ENCODE data around the gene PEX16. TPM values are rescaled to one million over a fixed set of nuclear protein-coding genes. Genes with fewer than 3 reads are reported as not detected.

Gene PEX16
- total and polyA plus RNA-seq, 2 of the 13 experiments (the other 11 are each of a cell fraction or from before 2014, with no cell fraction given), result 12.5 to 21.8 TPM

DNA sequence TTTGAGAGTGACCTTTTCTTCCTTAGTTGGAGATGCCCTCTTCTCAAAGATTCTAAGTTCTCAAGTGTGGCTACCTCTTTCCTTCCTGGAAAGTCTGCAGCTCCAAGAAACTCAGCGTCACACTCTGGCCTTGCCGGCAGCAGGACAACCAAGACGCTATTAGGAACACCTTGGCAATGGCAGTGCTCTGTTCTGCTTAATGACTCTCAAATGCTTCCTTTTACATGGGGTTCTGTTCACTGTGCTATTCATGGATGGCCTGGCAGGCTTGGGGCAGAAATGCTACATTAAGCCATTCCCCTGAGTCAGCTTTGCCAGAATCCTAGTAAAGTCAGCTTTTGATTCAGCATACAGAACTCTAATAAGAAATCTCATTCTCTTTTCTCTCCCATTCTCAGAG, 30.7 kb upstream of the PEX16 start:
- ATAC-seq, result no peak
- no peak overlapping the region for H3K4me3 ChIP-seq (replicated peaks in 1 of 3; ENCODE audit: insufficient read depth in 1 of 3, low read depth in 2 of 3, low read length in 3 of 3)
- H3K36me3 ChIP-seq (replicated peaks in 1 of 2; ENCODE audit: control insufficient read depth in 1 of 2, insufficient read depth in 2 of 2, low read length in 2 of 2), result peaks cover 17 to 28% of the 10 kb centered on the region in 2 experiments; a peak in 4 of 5 replicates
- no peak for TF ChIP-seq TBX3 (IDR thresholded peaks at IDR 0.05; ENCODE audit: borderline replicate concordance)
- no peak for TF ChIP-seq ZNF616 (CRISPR knock-in tag; IDR thresholded peaks at IDR 0.05; ENCODE audit: low read depth)
- TF ChIP-seq, protein P1, sequence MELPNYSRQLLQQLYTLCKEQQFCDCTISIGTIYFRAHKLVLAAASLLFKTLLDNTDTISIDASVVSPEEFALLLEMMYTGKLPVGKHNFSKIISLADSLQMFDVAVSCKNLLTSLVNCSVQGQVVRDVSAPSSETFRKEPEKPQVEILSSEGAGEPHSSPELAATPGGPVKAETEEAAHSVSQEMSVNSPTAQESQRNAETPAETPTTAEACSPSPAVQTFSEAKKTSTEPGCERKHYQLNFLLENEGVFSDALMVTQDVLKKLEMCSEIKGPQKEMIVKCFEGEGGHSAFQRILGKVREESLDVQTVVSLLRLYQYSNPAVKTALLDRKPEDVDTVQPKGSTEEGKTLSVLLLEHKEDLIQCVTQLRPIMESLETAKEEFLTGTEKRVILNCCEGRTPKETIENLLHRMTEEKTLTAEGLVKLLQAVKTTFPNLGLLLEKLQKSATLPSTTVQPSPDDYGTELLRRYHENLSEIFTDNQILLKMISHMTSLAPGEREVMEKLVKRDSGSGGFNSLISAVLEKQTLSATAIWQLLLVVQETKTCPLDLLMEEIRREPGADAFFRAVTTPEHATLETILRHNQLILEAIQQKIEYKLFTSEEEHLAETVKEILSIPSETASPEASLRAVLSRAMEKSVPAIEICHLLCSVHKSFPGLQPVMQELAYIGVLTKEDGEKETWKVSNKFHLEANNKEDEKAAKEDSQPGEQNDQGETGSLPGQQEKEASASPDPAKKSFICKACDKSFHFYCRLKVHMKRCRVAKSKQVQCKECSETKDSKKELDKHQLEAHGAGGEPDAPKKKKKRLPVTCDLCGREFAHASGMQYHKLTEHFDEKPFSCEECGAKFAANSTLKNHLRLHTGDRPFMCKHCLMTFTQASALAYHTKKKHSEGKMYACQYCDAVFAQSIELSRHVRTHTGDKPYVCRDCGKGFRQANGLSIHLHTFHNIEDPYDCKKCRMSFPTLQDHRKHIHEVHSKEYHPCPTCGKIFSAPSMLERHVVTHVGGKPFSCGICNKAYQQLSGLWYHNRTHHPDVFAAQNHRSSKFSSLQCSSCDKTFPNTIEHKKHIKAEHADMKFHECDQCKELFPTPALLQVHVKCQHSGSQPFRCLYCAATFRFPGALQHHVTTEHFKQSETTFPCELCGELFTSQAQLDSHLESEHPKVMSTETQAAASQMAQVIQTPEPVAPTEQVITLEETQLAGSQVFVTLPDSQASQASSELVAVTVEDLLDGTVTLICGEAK (IDR thresholded peaks at IDR 0.05), result no peak
- TF ChIP-seq, protein P1 (CRISPR knock-in tag; IDR thresholded peaks at IDR 0.05), result no peak
- TF ChIP-seq, protein P2, sequence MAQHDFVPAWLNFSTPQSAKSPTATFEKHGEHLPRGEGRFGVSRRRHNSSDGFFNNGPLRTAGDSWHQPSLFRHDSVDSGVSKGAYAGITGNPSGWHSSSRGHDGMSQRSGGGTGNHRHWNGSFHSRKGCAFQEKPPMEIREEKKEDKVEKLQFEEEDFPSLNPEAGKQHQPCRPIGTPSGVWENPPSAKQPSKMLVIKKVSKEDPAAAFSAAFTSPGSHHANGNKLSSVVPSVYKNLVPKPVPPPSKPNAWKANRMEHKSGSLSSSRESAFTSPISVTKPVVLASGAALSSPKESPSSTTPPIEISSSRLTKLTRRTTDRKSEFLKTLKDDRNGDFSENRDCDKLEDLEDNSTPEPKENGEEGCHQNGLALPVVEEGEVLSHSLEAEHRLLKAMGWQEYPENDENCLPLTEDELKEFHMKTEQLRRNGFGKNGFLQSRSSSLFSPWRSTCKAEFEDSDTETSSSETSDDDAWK (CRISPR knock-in tag; IDR thresholded peaks at IDR 0.05), result no peak
- no peak for TF ChIP-seq ZNF207 (IDR thresholded peaks at IDR 0.05; ENCODE audit: borderline replicate concordance)
- TF ChIP-seq ZNF317 (CRISPR knock-in tag; IDR thresholded peaks at IDR 0.05), result no peak
- no peak for TF ChIP-seq ZNF274 (CRISPR knock-in tag; IDR thresholded peaks at IDR 0.05)
- TF ChIP-seq TGIF2 (CRISPR knock-in tag; IDR thresholded peaks at IDR 0.05), result no peak
- TF ChIP-seq MTF1 (CRISPR knock-in tag; IDR thresholded peaks at IDR 0.05), result no peak
- TF ChIP-seq, protein P3, sequence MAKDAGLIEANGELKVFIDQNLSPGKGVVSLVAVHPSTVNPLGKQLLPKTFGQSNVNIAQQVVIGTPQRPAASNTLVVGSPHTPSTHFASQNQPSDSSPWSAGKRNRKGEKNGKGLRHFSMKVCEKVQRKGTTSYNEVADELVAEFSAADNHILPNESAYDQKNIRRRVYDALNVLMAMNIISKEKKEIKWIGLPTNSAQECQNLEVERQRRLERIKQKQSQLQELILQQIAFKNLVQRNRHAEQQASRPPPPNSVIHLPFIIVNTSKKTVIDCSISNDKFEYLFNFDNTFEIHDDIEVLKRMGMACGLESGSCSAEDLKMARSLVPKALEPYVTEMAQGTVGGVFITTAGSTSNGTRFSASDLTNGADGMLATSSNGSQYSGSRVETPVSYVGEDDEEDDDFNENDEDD (CRISPR knock-in tag; IDR thresholded peaks at IDR 0.05; ENCODE audit: borderline replicate concordance), result no peak
- in situ Hi-C loops (cut with HindIII; ENCODE audit: extremely low pct_ligation_motif_present, low pct_unique_long_range_greater_than_20kb), result no loop called here
- H3K27me3 ChIP-seq (ENCODE audit: control insufficient read depth in 1 of 2, insufficient read depth in 2 of 2, low read length in 2 of 2), result no peaks in the 10 kb centered on the region
- POLR2A ChIA-PET, result no interaction called here
- intact Hi-C loops (cut with micrococcal nuclease; ENCODE audit: unreplicated experiment), result no loop called here
- no peak overlapping the region for H3K27ac ChIP-seq (ENCODE audit: extremely low read length, insufficient read depth, low read length)
- DNase-seq (ENCODE audit: low spot score), result no peak
- H2AFZ ChIP-seq (ENCODE audit: low read length), result no peak overlapping the region
- H3K79me2 ChIP-seq (ENCODE audit: insufficient read depth, low read length), result no peaks in the 10 kb centered on the region
- H4K20me1 ChIP-seq (ENCODE audit: insufficient read depth, low read length), result no peaks in the 10 kb centered on the region
- H3K9me3 ChIP-seq (ENCODE audit: low read length), result no peaks in the 10 kb centered on the region
- WGBS (ENCODE audit: low lambda C conversion rate), result 100% methylated on average over 3 of the region's 3 CpGs
- no peaks in the 10 kb centered on the region for H3K4me1 ChIP-seq (ENCODE audit: insufficient read depth, low read length)
- CTCF ChIA-PET (ENCODE audit: low intra/inter-chr PET ratio, low total read pairs), result no interaction called here
- H3K9ac ChIP-seq (ENCODE audit: insufficient read depth, low read depth, low read length), result no peak overlapping the region
- no TSS peak for BruUV-seq (replicated peaks)
- no peak overlapping the region for H3K4me2 ChIP-seq (ENCODE audit: low read depth, low read length)
- no peak for FAIRE-seq
